ENCODE measurements around the gene PURB.
"Not testable (repeated sequence)": the region's sequence is repeated elsewhere in the genome, so short reads cannot be mapped to it uniquely, and the experiment has no call there.

Gene PURB

DNA sequence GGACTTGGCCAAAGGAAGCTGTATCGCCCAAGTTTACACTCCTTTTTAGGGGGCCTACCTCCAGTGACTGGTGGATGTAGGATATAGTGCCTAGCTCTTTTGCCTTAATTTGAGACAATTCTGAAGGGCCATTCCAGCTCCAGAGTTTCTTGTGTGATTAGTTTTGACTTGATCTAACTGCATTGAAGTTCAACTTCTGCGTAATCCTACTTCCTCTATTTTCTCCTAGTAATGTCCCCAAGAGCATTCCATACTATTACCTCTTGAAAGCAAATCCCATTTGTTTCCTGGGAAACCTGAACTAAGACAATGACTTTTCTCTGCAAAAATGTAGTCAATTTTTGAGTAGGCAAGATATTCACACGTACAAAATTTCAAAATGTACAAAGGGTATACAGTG is 32.7 kb downstream of the PURB start:
- DNase-seq (ENCODE audit: low read depth) = no peak

DNA sequence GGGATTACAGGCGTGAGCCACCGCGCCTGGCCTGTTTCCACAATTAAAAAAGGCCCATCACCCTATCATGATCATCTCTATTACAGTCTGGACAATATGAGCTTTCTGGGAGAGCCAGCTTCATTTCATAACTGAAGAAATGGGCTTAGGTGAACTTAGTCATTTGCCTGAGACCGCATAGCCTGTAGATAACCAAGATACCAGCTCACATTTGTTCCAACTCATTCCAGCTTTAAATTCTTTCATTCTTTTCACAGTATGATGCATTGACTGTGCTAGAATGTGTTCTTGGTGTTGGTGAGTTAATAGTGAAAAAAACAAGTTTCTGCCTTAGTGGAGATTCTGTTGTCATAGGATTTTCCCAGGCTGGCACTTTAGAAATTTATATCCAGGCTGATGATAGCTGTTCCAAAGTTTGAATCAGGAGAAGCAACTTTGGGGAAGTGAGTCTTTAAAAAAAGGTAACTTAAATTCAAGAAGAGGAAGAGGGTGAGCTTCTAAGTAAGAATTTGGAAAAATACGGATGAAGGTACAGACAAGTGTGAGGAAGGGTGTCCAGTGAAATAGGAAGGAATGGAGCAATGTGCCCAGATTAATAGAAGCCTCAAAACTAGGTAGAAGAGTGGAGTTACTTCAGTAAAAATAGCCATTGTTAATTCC is 35.3 kb downstream of the PURB start:
- no peak for DNase-seq (ENCODE audit: low read depth)

GRCh38 chr7:44849259-44849884 is 36.0 kb downstream of the PURB start:
- no peak for DNase-seq (ENCODE audit: low read depth)

- DNase-seq (ENCODE audit: low read depth) = peak; percentile 100
Measured at GRCh38 chr7:44847920-44848634, 37.3 kb downstream of the PURB start, which contains the start of gene H2AZ2. H2AZ2 (minus strand) TSS chr7:44848087; CDS start chr7:44847971, 116 bp downstream.

- peak; percentile 65 for DNase-seq (ENCODE audit: low read depth)
Measured at GRCh38 chr7:44847509-44847919, 37.8 kb downstream of the PURB start.

GRCh38 chr7:44846816-44847508 is 38.4 kb downstream of the PURB start:
- no peak for DNase-seq (ENCODE audit: low read depth)

DNA sequence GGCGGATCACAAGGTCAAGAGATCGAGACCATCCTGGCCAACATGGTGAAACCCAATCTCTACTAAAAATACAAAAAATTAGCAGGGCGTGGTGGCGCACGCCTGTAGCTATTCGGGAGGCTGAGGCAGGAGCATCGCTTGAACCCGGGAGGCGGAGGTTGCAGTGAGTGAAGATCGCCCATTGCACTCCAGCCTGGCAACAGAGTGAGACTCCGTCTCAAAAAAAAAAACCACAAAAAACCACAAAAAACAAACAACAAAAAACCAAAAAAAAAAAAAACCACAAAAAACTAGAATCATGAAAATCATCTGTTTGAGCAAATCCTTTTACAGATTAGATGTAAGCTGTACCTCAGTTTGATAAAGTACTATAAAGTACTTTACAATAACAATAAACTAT is 38.9 kb downstream of the PURB start:
- DNase-seq (ENCODE audit: low read depth) = not testable (repeated sequence)

GRCh38 chr7:44845451-44845850 is 39.9 kb downstream of the PURB start:
- no peak for DNase-seq (ENCODE audit: low read depth)

DNA sequence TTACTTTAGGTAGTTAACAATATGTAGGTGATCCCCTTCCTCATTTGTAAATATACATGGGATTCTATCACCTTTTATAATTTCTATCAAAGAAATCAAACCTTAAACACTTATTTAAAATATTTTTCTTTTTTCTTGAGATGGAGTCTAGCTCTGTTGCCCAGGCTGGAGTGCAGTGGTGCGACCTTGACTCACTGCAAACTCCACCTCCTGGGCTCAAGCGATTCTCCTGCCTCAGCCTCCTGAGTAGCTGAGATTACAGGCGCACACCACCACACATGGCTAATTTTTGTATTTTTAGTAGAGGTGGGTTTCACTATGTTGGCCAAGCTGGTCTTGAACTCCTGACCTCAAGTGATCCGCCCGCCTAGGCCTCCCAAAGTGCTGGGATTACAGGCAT is 41.9 kb downstream of the PURB start:
- not testable (repeated sequence) for DNase-seq (ENCODE audit: low read depth)

GRCh38 chr7:44842675-44843074 is 42.7 kb downstream of the PURB start:
- DNase-seq (ENCODE audit: low read depth) = not testable (repeated sequence)

- DNase-seq (ENCODE audit: low read depth) = no peak
Measured at GRCh38 chr7:44838751-44839150, 46.6 kb downstream of the PURB start.

GRCh38 chr7:44827567-44827966 is 57.8 kb downstream of the PURB start:
- no peak for DNase-seq (ENCODE audit: low read depth)

Measured in stimulated activated CD8-positive, alpha-beta memory T cell treated with anti-CD3 and anti-CD28 coated beads, Interleukin-15, amount 100 ng/mL, for 1 hour (primary cell).